H9 (cell line): ENCODE measurements around the gene PSMB1. TPM values are rescaled to one million over a fixed set of nuclear protein-coding genes. Genes with fewer than 3 reads are reported as not detected.

Experiments
- DNase-seq: peaks from one replicate; pipeline ENCODE4 v3.0.0-alpha.2; 2017
- H2AFZ ChIP-seq: one replicate; pipeline ENCODE4 v1.6.1; 2013; ENCODE audit warnings: mild to moderate bottlenecking, low read length, control low read depth, moderate library complexity
- H2AK5ac ChIP-seq: 2 replicates; pipeline ENCODE4 v1.6.1; 2013; ENCODE audit warnings: low read length, control low read depth, mixed read lengths; ENCODE audit not compliant: insufficient read length
- H2BK120ac ChIP-seq: one replicate; pipeline ENCODE4 v1.6.1; 2013; ENCODE audit warnings: low read depth, mild to moderate bottlenecking, low read length, control low read depth, inconsistent platforms; ENCODE audit not compliant: poor library complexity, severe bottlenecking
- H2BK12ac ChIP-seq: 2 replicates; pipeline ENCODE4 v1.6.1; 2013; ENCODE audit warnings: low read length, control low read depth, mixed read lengths, low read depth; ENCODE audit not compliant: insufficient read length
- H2BK15ac ChIP-seq: 2 replicates; pipeline ENCODE4 v1.6.1; 2013; ENCODE audit warnings: low read depth, low read length, control low read depth
- H2BK20ac ChIP-seq: one replicate; pipeline ENCODE4 v1.6.1; 2013; ENCODE audit warnings: low read depth, mild to moderate bottlenecking, low read length, control low read depth, inconsistent platforms; ENCODE audit not compliant: poor library complexity, severe bottlenecking
- H2BK5ac ChIP-seq: 2 replicates; pipeline ENCODE4 v1.6.1; 2013; ENCODE audit warnings: low read length, control low read depth, mixed read lengths; ENCODE audit not compliant: insufficient read length
- H3K14ac ChIP-seq: 2 replicates; pipeline ENCODE4 v1.6.1; 2013; ENCODE audit warnings: low read length, control low read depth; ENCODE audit not compliant: insufficient read depth
- H3K18ac ChIP-seq: 2 replicates; pipeline ENCODE4 v1.6.1; 2013; ENCODE audit warnings: low read depth, mild to moderate bottlenecking, mixed read lengths, low read length, control low read depth; ENCODE audit not compliant: insufficient read length
- H3K23ac ChIP-seq: 2 replicates; pipeline ENCODE4 v1.6.1; 2013; ENCODE audit warnings: low read length, control low read depth, mixed read lengths, low read depth; ENCODE audit not compliant: insufficient read length
- H3K23me2 ChIP-seq: 2 replicates; pipeline ENCODE4 v1.6.1; 2013; ENCODE audit warnings: low read depth, mild to moderate bottlenecking, mixed read lengths, low read length, control low read depth; ENCODE audit not compliant: insufficient read length, poor library complexity, severe bottlenecking
- H3K27ac ChIP-seq: 2 replicates; pipeline ENCODE4 v1.5.1; 2013; ENCODE audit warnings: low read length, control low read depth, mixed read lengths, low read depth; ENCODE audit not compliant: insufficient read length
- H3K27me3 ChIP-seq: 2 replicates; pipeline ENCODE4 v1.6.1; 2013; ENCODE audit warnings: low read length, control low read depth, inconsistent platforms; ENCODE audit not compliant: insufficient read depth
- H3K4ac ChIP-seq: 2 replicates; pipeline ENCODE4 v1.6.1; 2013; ENCODE audit warnings: low read depth, mild to moderate bottlenecking, control low read depth, inconsistent platforms, low read length, moderate library complexity
- H3K4me1 ChIP-seq: 2 replicates; pipeline ENCODE4 v1.6.1; 2013; ENCODE audit warnings: low read length, control low read depth, inconsistent platforms; ENCODE audit not compliant: insufficient read depth
- H3K4me2 ChIP-seq: 2 replicates; pipeline ENCODE4 v1.6.1; 2013; ENCODE audit warnings: low read length, control low read depth, mixed read lengths; ENCODE audit not compliant: insufficient read length, insufficient read depth
- H3K56ac ChIP-seq: 2 replicates; pipeline ENCODE4 v1.6.1; 2013; ENCODE audit warnings: low read depth, mild to moderate bottlenecking, mixed read lengths, low read length, control low read depth; ENCODE audit not compliant: insufficient read length
- H3K79me1 ChIP-seq: 2 replicates; pipeline ENCODE4 v1.6.1; 2013; ENCODE audit warnings: low read depth, mild to moderate bottlenecking, moderate library complexity, low read length, control low read depth, inconsistent platforms; ENCODE audit not compliant: insufficient read depth, poor library complexity, severe bottlenecking
- H3K79me2 ChIP-seq: 2 replicates; pipeline ENCODE4 v1.6.1; 2013; ENCODE audit warnings: low read length, control low read depth, inconsistent platforms; ENCODE audit not compliant: insufficient read depth
- H3K9ac ChIP-seq: 2 replicates; pipeline ENCODE4 v1.6.1; 2013; ENCODE audit warnings: low read length, control low read depth, mixed read lengths; ENCODE audit not compliant: insufficient read length; ENCODE audit errors: extremely low read depth
- H3K9me3 ChIP-seq: one replicate; pipeline ENCODE4 v1.6.1; 2013; ENCODE audit warnings: low read depth, low read length, inconsistent platforms; ENCODE audit not compliant: control insufficient read depth
- H3T11ph ChIP-seq: one replicate; pipeline ENCODE4 v1.6.1; 2013; ENCODE audit warnings: mild to moderate bottlenecking, low read length, control low read depth, inconsistent platforms
- H4K20me1 ChIP-seq: one replicate; pipeline ENCODE4 v1.6.1; 2013; ENCODE audit not compliant: control insufficient read depth, insufficient read length, insufficient read depth
- H4K5ac ChIP-seq: 2 replicates; pipeline ENCODE4 v1.6.1; 2013; ENCODE audit warnings: low read depth, mild to moderate bottlenecking, mixed read lengths, low read length, control low read depth; ENCODE audit not compliant: insufficient read length
- H4K8ac ChIP-seq: replicated peaks from 2 replicates; pipeline ENCODE4 v1.6.1; 2013; ENCODE audit warnings: low read length, control low read depth, mixed read lengths, low read depth; ENCODE audit not compliant: insufficient read length
- H4K91ac ChIP-seq: 2 replicates; pipeline ENCODE4 v1.6.1; 2013; ENCODE audit warnings: low read depth, mild to moderate bottlenecking, moderate library complexity, mixed read lengths, low read length, control low read depth; ENCODE audit not compliant: insufficient read length
- H3K27ac Mint-ChIP-seq, 3 experiments: 2 replicates in 2 of 3; 3 replicates in 1 of 3; pipeline ENCODE4 v1.8.0; 2020 to 2021; ENCODE audit warnings: mixed read lengths in 3 of 3, mild to moderate bottlenecking in 1 of 3, moderate library complexity in 1 of 3
- H3K27me3 Mint-ChIP-seq: 2 replicates; pipeline ENCODE4 v1.8.0; 2021; ENCODE audit warnings: low read depth, mild to moderate bottlenecking, moderate library complexity, mixed read lengths
- H3K36me3 Mint-ChIP-seq, 3 experiments: 2 replicates in 2 of 3; 3 replicates in 1 of 3; pipeline ENCODE4 v1.8.0; 2020 to 2021; ENCODE audit warnings: low read depth in 3 of 3, mixed read lengths in 3 of 3; ENCODE audit not compliant: insufficient read depth in 1 of 3
- H3K4me1 Mint-ChIP-seq, 2 experiments: 2 replicates each; pipeline ENCODE4 v1.8.0; 2020; ENCODE audit warnings: mixed read lengths in 2 of 2
- H3K4me3 Mint-ChIP-seq, 2 experiments: 2 replicates in 1 of 2; 3 replicates in 1 of 2; pipeline ENCODE4 v1.8.0; 2020 to 2021; ENCODE audit warnings: mild to moderate bottlenecking in 2 of 2, mixed read lengths in 2 of 2, moderate library complexity in 1 of 2
- H3K9me3 Mint-ChIP-seq, 2 experiments: 2 replicates in 1 of 2; 3 replicates in 1 of 2; pipeline ENCODE4 v1.8.0; 2020; ENCODE audit warnings: mild to moderate bottlenecking in 2 of 2, mixed read lengths in 2 of 2, moderate library complexity in 1 of 2
- WGBS: extraction: QIAGEN DNeasy Blood & Tissue Kit; methylation state at CpG from one replicate; pipeline ENCODE4 v1.1.7; 2013; ENCODE audit warnings: missing lambda C conversion rate, low lambda C conversion rate, mixed read lengths; ENCODE audit not compliant: insufficient read length; ENCODE audit errors: extremely low coverage; 5-methylcytosine and 5-hydroxymethylcytosine counted together
- total RNA-seq: library from RNA; stranded (reverse); gene quantifications from 2 replicates; pipeline ENCODE4 v1.2.1, GENCODE V29; 2021
- TF ChIP-seq, protein P1 (sequence below): fragments of 200-600 bp; sonication (generic); conservative IDR thresholded peaks from 3 replicates; pipeline ENCODE4 v1.8.0; 2021; ENCODE audit warnings: antibody characterized with exemption, mild to moderate bottlenecking

The PSMB1 gene
- total RNA-seq, 1 experiment from 2014 or later = 245 TPM

DNA sequence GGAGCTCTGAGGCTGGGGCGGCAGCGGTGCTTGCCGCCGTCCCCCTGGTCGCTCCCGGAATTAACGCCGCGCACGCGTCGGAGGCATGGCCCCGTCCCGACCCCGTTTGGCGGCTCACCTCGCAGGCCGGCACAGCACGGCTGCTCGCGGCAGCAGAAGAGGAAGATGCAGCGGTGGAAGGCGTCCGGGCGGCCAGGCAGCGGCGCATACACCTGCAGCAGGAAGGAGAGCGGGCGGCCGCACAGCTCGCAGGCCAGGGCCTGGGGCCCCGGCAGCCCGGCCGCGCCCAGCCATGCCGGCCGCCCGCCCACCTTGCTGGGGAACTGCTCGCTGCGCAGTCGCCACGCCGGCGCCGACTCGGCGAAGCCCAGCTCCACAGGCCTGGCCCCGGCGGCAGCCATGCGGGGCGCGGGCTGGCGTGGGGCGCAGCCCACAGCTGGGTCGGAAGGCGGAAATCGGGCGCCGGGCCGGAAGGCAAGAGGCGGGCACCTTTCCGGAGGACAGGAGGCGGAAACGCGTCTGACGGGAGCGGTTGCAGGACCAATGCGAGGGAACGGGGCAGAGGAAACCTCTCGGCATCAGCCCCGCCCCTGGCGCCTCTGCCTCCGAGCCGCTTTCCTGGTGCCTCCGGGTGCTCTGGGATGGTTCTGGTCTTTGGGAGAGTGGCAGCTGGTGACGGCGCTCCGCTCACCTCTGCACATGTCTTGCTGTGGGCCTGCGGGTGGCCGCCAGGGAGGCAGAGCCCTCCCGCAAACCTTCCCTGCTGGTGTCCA, 31.3 kb upstream of the PSMB1 start, which contains the start of gene PDCD2:
PDCD2 (minus strand) TSS at position 457 of the 773 bp plus-strand sequence; CDS start at position 401, 56 bp downstream.
- Histone ChIP-seq H4K8ac (no peak within 1 kb of the TSS), H3K4ac (no peak within 1 kb of the TSS), H2AFZ (no peak within 1 kb of the TSS), H2AK5ac (no peak within 1 kb of the TSS), H3K9ac (peak within 1 kb of the TSS; percentile 78), H3T11ph (no peak within 1 kb of the TSS), H3K23ac (no peak within 1 kb of the TSS), H3K27ac (peak within 1 kb of the TSS; percentile 65), H3K79me2 (peaks cover 7% of the 10 kb centered on the region; the same call in 1 of the 2 replicates), H4K91ac (no peak within 1 kb of the TSS), H3K4me1 (peaks cover 5% of the 10 kb centered on the region; the same call in 1 of the 2 replicates), H2BK12ac (no peak within 1 kb of the TSS), H3K18ac (peak within 1 kb of the TSS; percentile 27), H4K5ac (no peak within 1 kb of the TSS), H3K79me1 (peaks cover 3% of the 10 kb centered on the region), H3K27me3 (no peaks in the 10 kb centered on the region), H2BK5ac (peak within 1 kb of the TSS; percentile 35), H4K20me1 (peaks cover 4% of the 10 kb centered on the region), H3K14ac (peak within 1 kb of the TSS; percentile 81), H3K56ac (no peak within 1 kb of the TSS), H3K9me3 (no peaks in the 10 kb centered on the region), H3K23me2 (peaks cover 8% of the 10 kb centered on the region), H3K4me2 (peak within 1 kb of the TSS; percentile 87), H2BK120ac (no peak within 1 kb of the TSS), H2BK20ac (no peak within 1 kb of the TSS), H2BK15ac (no peak within 1 kb of the TSS)
- DNase-seq = peak; percentile 94
- Mint-ChIP-seq H3K9me3 (peaks cover 1 to 3% of the 10 kb centered on the region in 2 experiments; a peak in 4 of 5 replicates), H3K4me3 (peak within 1 kb of the TSS; percentile 97 to 98), H3K36me3 (peaks cover 20 to 42% (median 25%) of the 10 kb centered on the region in 3 experiments; a peak in 6 of 7 replicates), H3K27ac (peak within 1 kb of the TSS; percentile 98 to 99 (median 99)), H3K27me3 (no peaks in the 10 kb centered on the region; the same call in 1 of the 2 replicates), H3K4me1 (peaks cover 19 to 25% of the 10 kb centered on the region in 2 experiments)
- TF ChIP-seq, protein P1, sequence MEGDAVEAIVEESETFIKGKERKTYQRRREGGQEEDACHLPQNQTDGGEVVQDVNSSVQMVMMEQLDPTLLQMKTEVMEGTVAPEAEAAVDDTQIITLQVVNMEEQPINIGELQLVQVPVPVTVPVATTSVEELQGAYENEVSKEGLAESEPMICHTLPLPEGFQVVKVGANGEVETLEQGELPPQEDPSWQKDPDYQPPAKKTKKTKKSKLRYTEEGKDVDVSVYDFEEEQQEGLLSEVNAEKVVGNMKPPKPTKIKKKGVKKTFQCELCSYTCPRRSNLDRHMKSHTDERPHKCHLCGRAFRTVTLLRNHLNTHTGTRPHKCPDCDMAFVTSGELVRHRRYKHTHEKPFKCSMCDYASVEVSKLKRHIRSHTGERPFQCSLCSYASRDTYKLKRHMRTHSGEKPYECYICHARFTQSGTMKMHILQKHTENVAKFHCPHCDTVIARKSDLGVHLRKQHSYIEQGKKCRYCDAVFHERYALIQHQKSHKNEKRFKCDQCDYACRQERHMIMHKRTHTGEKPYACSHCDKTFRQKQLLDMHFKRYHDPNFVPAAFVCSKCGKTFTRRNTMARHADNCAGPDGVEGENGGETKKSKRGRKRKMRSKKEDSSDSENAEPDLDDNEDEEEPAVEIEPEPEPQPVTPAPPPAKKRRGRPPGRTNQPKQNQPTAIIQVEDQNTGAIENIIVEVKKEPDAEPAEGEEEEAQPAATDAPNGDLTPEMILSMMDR = no peak
- no CpG with 5 or more reads among the region's 81 CpGs for WGBS
